Ishikawa (cell line): ENCODE results near the gene TMEM92.

Experiments used
- CEBPB ChIP-seq: IDR thresholded peaks from 2 replicates; pipeline ENCODE4 v1.6.1; 2012
- CREB1 ChIP-seq: IDR thresholded peaks from 2 replicates; pipeline ENCODE4 v1.6.1; 2012; ENCODE audit warnings: low read depth
- EGR1 ChIP-seq: IDR thresholded peaks from 2 replicates; pipeline ENCODE4 v1.6.1; 2012
- EP300 ChIP-seq: IDR thresholded peaks from 2 replicates; pipeline ENCODE4 v1.6.1; 2012; ENCODE audit warnings: borderline replicate concordance
- FOXM1 ChIP-seq: IDR thresholded peaks from 2 replicates; pipeline ENCODE4 v1.6.1; 2012; ENCODE audit warnings: low read depth, borderline replicate concordance
- MAX ChIP-seq: IDR thresholded peaks from 2 replicates; pipeline ENCODE4 v1.6.1; 2012
- NFIC ChIP-seq: IDR thresholded peaks from 2 replicates; pipeline ENCODE4 v1.6.1; 2012
- RAD21 ChIP-seq: IDR thresholded peaks from 2 replicates; pipeline ENCODE4 v1.6.1; 2012; ENCODE audit warnings: low read depth
- TAF1 ChIP-seq: IDR thresholded peaks from 2 replicates; pipeline ENCODE4 v1.6.1; 2012; ENCODE audit warnings: low read depth, mild to moderate bottlenecking
- TCF12 ChIP-seq: IDR thresholded peaks from 2 replicates; pipeline ENCODE4 v1.6.1; 2012; ENCODE audit warnings: low read depth
- TEAD4 ChIP-seq: IDR thresholded peaks from 2 replicates; pipeline ENCODE4 v1.6.1; 2012
- YY1 ChIP-seq: IDR thresholded peaks from 2 replicates; pipeline ENCODE4 v1.6.1; 2012; ENCODE audit warnings: low read depth
- ZBTB7A ChIP-seq: IDR thresholded peaks from 2 replicates; pipeline ENCODE4 v1.6.1; 2012; ENCODE audit warnings: low read depth
- TF ChIP-seq, protein P1 (sequence below): IDR thresholded peaks from 2 replicates; pipeline ENCODE4 v1.6.1; 2012
- TF ChIP-seq, protein P2 (sequence below): IDR thresholded peaks from 2 replicates; pipeline ENCODE4 v1.6.1; 2012; ENCODE audit warnings: low read depth, mild to moderate bottlenecking

The TMEM92 gene

DNA sequence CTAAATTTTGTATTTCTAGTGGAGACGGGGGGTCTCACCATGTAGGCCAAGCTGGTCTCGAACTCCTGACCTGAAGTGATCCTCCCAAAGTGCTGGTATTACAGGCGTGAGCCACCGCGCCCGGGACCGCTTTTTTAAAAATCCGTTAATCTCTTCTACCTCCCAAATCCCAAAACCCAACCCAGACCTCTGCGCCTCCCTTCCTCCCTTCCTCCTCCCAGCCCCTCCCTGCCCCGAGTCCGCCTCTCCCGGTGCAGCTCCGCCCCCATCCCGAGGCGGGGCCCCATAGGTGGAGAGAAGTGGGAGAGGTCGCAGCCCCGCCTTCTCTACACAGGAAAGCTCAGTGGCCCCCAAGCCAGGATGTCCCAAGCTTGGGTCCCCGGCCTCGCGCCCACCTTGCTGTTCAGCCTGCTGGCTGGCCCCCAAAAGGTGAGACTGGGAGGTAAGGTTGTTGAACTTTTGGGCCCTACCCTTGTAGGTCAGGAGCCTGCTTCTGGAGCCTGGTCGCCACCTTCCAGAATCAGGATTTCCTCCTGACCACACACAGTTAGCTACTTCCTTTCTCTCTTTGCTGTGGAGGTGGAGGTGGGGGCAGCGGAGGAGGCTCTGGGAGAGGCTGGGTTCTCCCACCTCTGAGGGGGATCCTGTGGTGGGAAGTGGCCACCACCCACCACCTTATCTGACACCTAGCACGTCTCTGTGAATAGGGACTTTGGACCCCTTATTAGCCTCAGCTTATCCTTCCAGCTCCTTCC is at the start of gene TMEM92:
TSS of gene TMEM92 (plus strand) at position 325 of the 755 bp plus-strand sequence. CDS start at position 361, 36 bp downstream.
- TF ChIP-seq NFIC, result no peak
- TF ChIP-seq ZBTB7A, result peak; percentile 49; the same call in 1 of the 2 replicates

DNA sequence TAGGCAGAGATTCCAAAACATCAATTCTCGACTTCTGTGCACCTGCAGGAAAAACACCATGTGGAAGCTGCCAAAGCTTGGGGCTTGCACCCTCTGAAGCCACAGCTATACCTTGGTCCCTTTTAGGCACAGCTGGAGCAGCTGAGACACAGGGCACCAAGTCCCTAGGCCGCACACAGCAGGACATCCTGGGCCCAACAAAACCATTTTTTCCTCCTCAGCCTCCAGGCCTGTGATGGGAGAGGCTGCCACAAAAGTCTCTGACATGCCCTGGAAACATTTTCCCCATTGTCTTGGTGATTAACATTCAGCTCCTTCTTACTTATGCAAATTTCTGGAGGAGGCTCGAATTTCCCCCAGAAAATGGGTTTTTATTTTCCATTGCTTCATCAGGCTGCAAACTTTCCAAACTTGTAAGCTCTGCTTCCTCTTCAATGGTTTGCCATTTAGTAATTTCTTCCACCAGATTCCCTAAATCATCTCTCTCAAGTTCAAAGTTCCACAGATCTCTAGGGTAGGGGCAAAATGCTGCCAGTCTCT is 48.5 kb upstream of the TMEM92 start:
- TF ChIP-seq EGR1, result no peak
- TF ChIP-seq, protein P1, sequence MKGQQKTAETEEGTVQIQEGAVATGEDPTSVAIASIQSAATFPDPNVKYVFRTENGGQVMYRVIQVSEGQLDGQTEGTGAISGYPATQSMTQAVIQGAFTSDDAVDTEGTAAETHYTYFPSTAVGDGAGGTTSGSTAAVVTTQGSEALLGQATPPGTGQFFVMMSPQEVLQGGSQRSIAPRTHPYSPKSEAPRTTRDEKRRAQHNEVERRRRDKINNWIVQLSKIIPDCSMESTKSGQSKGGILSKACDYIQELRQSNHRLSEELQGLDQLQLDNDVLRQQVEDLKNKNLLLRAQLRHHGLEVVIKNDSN, result no peak
- TF ChIP-seq ZBTB7A, result no peak
- no peak for TF ChIP-seq TCF12
- no peak for TF ChIP-seq MAX
- no peak for TF ChIP-seq EP300
- TF ChIP-seq, protein P2, sequence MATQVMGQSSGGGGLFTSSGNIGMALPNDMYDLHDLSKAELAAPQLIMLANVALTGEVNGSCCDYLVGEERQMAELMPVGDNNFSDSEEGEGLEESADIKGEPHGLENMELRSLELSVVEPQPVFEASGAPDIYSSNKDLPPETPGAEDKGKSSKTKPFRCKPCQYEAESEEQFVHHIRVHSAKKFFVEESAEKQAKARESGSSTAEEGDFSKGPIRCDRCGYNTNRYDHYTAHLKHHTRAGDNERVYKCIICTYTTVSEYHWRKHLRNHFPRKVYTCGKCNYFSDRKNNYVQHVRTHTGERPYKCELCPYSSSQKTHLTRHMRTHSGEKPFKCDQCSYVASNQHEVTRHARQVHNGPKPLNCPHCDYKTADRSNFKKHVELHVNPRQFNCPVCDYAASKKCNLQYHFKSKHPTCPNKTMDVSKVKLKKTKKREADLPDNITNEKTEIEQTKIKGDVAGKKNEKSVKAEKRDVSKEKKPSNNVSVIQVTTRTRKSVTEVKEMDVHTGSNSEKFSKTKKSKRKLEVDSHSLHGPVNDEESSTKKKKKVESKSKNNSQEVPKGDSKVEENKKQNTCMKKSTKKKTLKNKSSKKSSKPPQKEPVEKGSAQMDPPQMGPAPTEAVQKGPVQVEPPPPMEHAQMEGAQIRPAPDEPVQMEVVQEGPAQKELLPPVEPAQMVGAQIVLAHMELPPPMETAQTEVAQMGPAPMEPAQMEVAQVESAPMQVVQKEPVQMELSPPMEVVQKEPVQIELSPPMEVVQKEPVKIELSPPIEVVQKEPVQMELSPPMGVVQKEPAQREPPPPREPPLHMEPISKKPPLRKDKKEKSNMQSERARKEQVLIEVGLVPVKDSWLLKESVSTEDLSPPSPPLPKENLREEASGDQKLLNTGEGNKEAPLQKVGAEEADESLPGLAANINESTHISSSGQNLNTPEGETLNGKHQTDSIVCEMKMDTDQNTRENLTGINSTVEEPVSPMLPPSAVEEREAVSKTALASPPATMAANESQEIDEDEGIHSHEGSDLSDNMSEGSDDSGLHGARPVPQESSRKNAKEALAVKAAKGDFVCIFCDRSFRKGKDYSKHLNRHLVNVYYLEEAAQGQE, result no peak
- no peak for TF ChIP-seq NFIC
- TF ChIP-seq FOXM1, result no peak
- no peak for TF ChIP-seq CEBPB
- no peak for TF ChIP-seq YY1
- TF ChIP-seq CREB1, result no peak
- TF ChIP-seq RAD21, result no peak
- TF ChIP-seq TAF1, result no peak
- no peak for TF ChIP-seq TEAD4

GRCh38 chr17:50234581-50234980 is 39.7 kb upstream of the TMEM92 start:
- no peak for TF ChIP-seq CEBPB
- TF ChIP-seq, protein P1, result no peak
- TF ChIP-seq TCF12, result no peak
- TF ChIP-seq CREB1, result no peak
- TF ChIP-seq, protein P2, result no peak
- TF ChIP-seq YY1, result no peak
- no peak for TF ChIP-seq TEAD4
- TF ChIP-seq TAF1, result no peak
- no peak for TF ChIP-seq FOXM1
- no peak for TF ChIP-seq RAD21
- no peak for TF ChIP-seq EGR1
- no peak for TF ChIP-seq NFIC
- TF ChIP-seq MAX, result no peak
- TF ChIP-seq EP300, result no peak
- no peak for TF ChIP-seq ZBTB7A

- no peak for TF ChIP-seq ZBTB7A
- TF ChIP-seq, protein P2, result no peak
- no peak for TF ChIP-seq YY1
- TF ChIP-seq TEAD4, result no peak
- no peak for TF ChIP-seq NFIC
- no peak for TF ChIP-seq EGR1
- TF ChIP-seq RAD21, result no peak
- TF ChIP-seq CEBPB, result no peak
- TF ChIP-seq, protein P1, result no peak
- TF ChIP-seq MAX, result no peak
- TF ChIP-seq FOXM1, result no peak
- TF ChIP-seq CREB1, result no peak
These were observed 36.4 kb upstream of the TMEM92 start for GRCh38 chr17:50237901-50238300.
